ENCODE results near the gene ILK.

DNA sequence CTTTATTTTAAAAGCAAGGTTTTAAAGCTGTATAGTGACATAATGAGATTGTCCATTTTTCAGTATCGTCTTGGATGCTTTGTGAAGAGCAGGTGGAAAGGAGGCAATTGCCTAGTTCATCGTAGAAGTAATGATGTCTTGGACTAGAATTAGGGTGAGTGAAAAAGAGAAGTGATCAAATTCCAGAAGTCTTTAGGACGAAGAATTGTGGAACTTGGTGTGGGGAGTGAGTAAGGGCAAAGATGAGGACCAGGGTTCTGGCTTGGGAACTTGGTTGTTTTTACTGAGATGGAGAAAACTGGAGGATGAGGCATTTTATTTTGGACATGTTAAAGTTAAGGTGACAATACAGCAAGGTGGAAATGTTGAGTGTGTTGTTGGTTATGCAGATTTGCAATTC, 1.2 kb downstream of the ILK start:
- TF ChIP-seq, protein P1, sequence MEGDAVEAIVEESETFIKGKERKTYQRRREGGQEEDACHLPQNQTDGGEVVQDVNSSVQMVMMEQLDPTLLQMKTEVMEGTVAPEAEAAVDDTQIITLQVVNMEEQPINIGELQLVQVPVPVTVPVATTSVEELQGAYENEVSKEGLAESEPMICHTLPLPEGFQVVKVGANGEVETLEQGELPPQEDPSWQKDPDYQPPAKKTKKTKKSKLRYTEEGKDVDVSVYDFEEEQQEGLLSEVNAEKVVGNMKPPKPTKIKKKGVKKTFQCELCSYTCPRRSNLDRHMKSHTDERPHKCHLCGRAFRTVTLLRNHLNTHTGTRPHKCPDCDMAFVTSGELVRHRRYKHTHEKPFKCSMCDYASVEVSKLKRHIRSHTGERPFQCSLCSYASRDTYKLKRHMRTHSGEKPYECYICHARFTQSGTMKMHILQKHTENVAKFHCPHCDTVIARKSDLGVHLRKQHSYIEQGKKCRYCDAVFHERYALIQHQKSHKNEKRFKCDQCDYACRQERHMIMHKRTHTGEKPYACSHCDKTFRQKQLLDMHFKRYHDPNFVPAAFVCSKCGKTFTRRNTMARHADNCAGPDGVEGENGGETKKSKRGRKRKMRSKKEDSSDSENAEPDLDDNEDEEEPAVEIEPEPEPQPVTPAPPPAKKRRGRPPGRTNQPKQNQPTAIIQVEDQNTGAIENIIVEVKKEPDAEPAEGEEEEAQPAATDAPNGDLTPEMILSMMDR (IDR thresholded peaks at IDR 0.05; ENCODE audit: insufficient read depth, low read length, poor library complexity, severe bottlenecking): no peak
- TF ChIP-seq EZH2phosphoT487 (conservative IDR thresholded peaks at IDR 0.05; ENCODE audit: low read length): no peak
